Medulla oblongata (tissue), 1 donor: Measurements from ENCODE around the gene CALR.
"Not testable (repeated sequence)": the region's sequence is repeated elsewhere in the genome, so short reads cannot be mapped to it uniquely, and the experiment has no call there.

Experiments
- DNase-seq: peaks from one replicate; pipeline ENCODE4 v3.0.0-alpha.2; 2015; ENCODE audit errors: extremely low spot score

The CALR gene

DNA sequence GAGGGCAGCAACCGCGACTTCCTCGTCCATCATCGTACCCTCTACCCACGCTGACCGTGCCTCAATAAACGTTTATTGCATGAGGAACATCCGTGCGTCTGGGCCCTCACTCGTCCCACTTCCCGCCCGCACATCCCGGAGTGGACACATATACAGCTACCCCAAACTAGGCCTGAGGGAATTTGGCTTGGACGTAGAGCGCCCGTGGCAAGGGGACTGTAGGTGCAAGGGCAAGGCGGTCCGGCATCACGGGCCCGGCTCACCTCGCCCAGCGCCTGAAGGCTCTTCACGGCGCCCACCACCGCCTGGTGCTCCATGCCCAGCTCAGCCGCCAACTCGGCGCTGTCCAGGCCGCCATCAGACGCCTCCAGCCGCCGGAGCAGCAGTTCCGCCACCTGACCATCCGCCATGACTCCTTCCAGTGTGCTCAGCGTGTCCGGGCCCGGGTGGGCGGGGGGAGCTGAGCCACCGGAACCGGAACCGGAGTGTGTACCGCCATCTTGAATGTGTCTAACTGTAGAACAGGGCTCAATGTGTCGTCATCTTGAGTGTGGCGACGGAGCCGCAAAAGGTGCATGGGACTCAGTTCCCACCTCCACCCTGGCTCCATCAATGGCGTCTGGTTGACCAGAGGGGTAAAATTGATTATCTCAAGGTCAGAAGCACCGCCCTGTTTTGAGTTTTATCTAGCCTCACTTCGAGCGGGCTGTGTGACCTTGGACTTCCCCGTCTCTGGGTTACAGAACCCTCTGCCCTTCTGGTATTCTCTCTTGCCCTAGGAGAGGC is 4.9 kb upstream of the CALR start, which contains the start of gene FARSA:
Gene FARSA, minus strand, starts transcription at position 425 of the 786 bp plus-strand sequence. Its CDS starts 15 bp downstream, at position 410.
- DNase-seq, result peak; percentile 96

DNA sequence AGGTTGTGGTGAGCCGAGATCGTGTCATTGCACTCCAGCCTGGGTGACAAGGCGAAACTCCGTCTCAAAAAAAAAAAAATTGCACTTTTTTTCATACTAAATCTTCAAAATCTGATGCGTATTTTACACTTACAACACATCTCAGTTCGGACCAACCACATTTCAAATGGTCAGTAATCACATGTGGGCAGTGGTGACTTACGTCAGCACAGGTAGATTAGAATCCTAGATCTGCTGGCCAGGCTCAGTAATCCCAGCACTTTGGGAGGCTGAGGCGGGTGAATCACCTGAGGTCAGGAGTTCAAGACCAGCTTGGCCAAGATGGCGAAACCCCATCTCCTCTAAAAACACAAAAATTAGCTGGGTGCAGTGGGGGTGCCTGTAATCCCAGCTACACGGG is 3.3 kb upstream of the CALR start:
- DNase-seq, result no peak

DNA sequence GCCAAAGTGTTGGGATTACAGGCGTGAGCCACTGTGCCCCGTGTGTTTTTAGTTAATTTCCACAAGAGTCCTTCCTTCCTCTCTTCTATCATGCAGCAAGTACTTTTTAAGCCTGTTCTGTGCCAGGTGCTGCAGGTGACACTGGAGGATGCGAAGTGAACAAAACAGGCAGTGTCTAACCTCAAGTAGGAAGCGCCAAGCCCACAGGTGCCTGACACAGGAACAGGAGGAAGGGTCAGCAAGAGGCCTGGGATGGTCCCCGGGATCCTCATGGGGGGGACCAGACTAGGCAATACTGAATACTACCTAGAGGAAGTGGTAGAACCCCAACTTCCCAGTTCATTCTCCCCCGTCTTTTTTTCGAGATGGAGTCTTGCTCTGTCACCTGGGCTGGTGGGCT is 1.8 kb upstream of the CALR start:
- no peak for DNase-seq

DNA sequence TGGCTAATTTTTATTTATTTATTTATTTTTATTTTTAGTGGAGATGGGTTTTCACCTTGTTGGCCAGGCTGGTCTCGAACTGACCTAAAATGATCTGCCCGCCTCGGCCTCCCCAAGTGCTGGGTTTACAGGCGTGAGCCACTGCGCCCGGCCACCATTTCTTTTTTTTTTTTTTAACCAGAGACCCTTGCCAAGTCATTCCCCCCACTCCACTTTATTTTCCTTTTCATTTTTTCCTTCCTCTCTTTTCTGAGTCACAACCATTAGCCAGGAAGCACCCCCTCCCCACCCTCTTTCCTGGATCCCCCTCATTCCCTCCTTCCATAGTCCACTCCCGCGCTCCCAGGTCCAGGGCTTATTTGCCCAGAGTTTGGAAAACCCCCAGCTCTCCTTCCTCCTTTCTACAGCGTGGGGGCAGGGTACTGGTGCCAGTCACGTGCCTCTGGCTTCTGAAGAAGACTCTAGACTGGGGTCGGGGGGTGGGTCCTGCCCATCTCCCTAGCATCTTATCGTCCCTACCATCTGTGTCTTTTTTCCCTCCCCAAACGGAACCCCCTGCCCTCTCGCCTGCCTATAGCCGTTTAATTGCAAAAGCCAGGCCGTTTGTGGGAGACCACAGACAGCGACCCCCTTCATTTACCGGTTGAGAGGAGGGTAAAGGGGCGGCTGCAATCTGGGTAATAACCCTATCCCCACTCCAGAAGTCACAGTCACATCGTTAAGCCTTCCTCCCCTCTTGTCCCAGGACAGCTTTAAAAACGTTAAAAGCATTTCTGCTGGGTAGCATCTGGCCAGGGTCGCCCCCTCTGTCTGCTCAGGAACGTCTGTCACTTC is 1.1 kb upstream of the CALR start:
- DNase-seq, result peak; percentile 73

DNA sequence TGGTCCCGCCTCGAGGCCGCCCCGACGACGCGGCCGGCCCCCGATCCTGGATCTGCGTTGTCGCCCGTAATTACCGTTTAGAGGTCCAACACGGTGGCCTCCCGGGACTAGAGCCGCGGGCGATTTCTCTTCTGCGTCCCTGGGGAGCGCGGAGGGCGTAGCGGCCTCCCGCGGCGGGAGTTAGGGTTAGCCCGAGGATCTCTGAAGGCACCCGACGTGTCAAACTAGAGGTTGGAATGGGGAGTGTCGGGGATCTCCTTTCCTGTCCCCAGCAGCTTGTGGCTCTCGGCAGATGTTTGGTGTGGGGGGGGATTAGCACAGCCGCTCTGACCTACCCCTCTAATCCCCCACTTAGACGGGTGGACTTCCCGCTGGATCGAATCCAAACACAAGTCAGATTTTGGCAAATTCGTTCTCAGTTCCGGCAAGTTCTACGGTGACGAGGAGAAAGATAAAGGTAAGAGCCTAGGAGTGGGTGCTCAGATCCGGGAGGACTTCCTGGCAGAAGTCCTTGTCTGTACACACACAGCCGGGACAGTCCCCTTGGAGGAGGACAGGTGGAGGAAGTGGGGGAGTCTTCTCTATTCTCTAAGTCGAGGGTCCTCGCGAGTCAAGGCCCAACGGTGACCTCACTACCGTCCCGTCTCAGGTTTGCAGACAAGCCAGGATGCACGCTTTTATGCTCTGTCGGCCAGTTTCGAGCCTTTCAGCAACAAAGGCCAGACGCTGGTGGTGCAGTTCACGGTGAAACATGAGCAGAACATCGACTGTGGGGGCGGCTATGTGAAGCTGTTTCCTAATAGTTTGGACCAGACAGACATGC is 581 bp downstream of the CALR start:
- DNase-seq, result no peak

DNA sequence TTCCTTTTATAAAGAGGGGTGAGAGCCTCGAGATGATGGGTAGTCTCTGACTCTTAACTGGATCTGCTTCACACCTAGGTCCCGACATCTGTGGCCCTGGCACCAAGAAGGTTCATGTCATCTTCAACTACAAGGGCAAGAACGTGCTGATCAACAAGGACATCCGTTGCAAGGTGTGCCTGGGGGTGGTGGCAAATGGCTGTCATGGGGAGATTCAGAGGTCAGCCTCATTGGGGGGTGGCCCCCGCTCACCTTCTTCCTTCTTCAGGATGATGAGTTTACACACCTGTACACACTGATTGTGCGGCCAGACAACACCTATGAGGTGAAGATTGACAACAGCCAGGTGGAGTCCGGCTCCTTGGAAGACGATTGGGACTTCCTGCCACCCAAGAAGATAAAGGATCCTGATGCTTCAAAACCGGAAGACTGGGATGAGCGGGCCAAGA is 1.6 kb downstream of the CALR start:
- DNase-seq, result no peak

DNA sequence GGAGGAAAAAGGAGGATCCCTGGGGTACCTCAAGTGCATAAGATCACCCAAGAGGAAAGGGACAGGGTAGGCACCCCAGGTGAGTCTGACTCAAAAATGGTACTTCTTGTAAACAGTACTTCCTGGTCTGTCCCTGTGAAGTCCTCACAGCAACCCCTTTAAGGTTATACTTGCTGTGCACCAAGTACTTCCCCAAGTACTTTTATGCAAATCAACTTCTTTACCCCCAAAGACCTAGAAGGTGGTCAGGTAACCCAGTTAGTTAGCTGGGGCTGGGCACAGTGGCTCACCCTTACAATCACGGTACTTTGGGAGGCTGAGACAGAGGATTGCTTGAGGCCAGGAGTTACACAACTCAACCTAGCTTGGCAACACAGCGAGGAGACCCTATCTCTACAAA is 2.5 kb downstream of the CALR start:
- DNase-seq, result no peak

DNA sequence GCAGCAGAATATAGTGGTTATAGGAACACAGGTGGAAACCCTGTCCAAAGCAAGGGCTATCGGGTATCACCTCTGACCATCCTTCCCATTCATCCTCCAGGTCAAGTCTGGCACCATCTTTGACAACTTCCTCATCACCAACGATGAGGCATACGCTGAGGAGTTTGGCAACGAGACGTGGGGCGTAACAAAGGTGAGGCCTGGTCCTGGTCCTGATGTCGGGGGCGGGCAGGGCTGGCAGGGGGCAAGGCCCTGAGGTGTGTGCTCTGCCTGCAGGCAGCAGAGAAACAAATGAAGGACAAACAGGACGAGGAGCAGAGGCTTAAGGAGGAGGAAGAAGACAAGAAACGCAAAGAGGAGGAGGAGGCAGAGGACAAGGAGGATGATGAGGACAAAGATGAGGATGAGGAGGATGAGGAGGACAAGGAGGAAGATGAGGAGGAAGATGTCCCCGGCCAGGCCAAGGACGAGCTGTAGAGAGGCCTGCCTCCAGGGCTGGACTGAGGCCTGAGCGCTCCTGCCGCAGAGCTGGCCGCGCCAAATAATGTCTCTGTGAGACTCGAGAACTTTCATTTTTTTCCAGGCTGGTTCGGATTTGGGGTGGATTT is 5.1 kb downstream of the CALR start:
- no peak for DNase-seq

DNA sequence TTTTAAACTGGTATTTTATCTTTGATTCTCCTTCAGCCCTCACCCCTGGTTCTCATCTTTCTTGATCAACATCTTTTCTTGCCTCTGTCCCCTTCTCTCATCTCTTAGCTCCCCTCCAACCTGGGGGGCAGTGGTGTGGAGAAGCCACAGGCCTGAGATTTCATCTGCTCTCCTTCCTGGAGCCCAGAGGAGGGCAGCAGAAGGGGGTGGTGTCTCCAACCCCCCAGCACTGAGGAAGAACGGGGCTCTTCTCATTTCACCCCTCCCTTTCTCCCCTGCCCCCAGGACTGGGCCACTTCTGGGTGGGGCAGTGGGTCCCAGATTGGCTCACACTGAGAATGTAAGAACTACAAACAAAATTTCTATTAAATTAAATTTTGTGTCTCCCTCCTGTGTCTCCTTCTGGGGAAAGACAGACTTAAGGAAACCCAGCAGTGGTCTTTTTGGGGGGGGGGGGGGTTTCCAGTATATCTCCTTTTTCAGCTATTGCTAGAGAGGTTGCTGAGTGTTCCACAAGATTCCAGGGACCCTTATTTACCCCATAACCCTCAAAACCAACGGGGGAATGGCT is 5.8 kb downstream of the CALR start:
- no peak for DNase-seq

DNA sequence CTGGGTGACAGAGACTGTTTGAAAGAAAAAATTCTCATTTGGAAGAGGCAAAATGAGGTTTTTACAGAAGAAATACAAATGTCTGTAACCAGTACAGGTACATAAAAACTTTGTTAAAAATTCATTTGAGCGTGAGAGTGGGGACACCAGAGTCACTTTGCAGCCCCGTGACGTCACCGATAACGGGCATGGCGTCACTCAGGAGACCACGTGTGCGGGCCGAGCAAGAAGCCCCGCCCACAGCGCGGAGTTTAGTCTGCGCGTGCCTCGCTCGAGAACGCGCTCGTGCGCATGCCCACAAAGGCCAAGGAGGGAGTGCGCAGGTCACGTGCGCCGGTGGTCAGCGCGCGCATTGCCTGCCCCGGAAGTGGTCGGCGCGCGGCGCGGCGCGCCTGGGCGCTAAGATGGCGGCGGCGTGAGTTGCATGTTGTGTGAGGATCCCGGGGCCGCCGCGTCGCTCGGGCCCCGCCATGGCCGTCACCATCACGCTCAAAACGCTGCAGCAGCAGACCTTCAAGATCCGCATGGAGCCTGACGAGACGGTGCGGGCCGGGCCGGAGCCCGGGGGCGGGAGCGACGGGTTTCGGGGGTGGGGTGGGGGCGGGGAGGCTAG is 7.2 kb downstream of the CALR start, which contains the start of gene RAD23A:
Gene RAD23A, plus strand, starts transcription at position 384 of the 613 bp plus-strand sequence. Its CDS starts 87 bp downstream, at position 471.
- DNase-seq, result peak; percentile 94

DNA sequence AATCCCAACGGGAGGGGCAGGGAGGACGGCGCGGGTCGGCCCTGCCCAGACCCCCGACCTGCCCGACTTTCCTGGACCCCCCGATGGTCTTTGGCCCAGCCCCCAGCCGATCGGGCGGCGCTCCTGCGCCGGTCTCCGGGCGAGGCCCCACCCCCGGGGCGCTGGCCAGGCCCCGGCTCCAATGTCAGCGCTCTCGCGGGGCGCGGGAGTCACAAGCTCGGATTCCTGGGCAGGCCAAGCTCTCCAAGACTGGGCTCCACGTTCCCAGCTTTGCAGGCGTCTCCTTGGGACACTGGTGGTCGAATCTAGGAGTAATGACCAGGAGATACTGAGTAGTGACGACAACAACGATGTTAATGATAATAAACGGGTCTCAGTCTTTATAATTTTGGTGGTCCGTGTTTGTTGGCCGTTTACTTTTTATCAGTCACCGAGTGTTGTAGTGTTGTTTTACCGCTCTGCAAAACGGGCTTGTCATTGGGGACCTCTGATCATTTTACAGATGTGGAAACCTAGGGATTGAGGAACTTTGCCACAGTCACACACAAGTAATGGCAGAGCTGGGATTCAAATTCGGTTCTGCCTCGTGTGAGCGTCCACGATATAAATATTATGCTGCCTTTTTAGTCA is 7.8 kb downstream of the CALR start:
- peak; percentile 47 for DNase-seq

DNA sequence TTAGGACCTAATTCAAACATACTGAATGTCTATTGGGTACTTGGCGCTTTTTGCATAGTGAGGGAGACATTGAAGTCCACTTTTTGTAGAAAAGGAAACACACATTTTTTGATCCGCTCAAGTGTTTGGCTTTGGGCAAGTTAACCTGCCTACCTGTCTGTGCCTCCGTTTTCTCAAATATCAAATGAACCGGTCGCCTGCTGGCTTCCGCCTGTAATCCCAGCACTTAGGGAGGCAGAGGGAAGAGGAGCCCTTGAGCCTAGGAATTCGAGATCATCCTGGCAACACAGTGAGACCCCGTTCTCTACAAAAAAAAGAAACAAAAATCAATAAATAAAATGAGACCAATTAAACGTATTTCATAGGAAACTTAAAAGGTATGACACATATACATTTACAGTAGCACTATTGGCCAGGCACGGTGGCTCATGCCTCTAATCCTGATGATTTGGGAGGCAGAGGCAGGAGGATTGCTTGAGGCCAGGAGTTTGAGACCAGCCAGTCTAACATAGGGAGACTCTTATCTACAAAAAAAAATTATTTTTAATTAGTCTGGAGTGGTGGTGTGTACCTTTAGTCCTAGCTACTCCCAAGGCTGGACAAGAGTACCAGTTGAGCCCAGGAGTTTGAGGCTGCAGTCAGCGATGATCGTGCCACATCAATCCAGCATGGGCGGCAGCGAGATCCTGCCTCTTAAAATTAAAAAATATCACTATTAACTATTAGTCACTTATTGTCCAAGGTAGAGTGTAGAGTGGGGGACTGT is 8.5 kb downstream of the CALR start:
- no peak for DNase-seq

DNA sequence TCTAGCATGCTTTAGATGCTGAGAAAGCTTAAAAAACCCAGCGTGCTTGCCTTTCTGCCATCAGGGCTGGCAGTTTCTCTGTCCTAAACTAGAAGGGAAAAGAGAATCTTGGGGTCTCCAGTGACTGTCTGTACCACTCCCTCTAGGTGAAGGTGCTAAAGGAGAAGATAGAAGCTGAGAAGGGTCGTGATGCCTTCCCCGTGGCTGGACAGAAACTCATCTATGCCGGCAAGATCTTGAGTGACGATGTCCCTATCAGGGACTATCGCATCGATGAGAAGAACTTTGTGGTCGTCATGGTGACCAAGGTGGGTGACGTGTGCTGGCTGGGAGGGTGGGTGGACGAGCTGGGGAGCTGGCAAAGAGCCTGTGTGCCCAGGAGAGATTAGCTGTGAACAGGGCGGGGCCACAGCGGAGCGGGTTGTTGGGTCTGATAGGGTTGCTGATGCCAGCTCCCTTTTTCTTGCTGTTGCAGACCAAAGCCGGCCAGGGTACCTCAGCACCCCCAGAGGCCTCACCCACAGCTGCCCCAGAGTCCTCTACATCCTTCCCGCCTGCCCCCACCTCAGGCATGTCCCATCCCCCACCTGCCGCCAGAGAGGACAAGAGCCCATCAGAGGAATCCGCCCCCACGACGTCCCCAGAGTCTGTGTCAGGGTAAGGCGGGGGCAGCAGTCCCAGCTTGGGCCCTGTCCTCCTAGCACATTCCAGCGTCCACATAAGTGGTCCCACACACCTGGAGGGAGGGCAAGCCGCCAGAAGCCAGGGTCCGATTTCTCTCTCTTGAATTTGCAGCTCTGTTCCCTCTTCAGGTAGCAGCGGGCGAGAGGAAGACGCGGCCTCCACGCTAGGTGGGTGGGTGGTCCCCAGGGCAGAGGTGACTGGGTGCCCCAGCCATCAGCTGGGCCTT is 9.5 kb downstream of the CALR start:
- no peak for DNase-seq

DNA sequence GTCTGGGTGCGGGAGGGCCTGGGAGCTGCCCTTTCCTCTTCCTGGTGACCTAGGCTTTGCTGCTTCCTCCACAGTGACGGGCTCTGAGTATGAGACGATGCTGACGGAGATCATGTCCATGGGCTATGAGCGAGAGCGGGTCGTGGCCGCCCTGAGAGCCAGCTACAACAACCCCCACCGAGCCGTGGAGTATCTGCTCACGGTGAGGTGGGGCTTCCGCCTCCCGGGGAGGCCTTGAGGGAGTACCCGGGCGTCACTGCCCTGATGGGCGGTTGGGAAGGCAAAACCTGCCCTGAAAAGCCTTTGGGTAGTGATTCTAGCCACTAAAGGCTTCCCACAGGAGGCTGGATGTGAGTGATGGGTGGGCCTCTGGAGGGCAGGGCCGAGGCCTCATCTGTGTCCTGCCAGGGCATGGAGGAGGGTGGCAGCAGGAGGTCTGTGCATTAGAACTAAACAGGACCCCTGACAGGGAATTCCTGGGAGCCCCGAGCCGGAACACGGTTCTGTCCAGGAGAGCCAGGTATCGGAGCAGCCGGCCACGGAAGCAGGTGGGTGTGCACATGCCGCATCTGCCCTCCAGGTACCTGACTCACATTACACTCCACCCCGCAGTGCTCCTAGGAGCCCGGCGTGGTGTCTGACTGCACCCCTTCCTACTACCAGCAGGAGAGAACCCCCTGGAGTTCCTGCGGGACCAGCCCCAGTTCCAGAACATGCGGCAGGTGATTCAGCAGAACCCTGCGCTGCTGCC is 10.4 kb downstream of the CALR start:
- DNase-seq, result no peak

DNA sequence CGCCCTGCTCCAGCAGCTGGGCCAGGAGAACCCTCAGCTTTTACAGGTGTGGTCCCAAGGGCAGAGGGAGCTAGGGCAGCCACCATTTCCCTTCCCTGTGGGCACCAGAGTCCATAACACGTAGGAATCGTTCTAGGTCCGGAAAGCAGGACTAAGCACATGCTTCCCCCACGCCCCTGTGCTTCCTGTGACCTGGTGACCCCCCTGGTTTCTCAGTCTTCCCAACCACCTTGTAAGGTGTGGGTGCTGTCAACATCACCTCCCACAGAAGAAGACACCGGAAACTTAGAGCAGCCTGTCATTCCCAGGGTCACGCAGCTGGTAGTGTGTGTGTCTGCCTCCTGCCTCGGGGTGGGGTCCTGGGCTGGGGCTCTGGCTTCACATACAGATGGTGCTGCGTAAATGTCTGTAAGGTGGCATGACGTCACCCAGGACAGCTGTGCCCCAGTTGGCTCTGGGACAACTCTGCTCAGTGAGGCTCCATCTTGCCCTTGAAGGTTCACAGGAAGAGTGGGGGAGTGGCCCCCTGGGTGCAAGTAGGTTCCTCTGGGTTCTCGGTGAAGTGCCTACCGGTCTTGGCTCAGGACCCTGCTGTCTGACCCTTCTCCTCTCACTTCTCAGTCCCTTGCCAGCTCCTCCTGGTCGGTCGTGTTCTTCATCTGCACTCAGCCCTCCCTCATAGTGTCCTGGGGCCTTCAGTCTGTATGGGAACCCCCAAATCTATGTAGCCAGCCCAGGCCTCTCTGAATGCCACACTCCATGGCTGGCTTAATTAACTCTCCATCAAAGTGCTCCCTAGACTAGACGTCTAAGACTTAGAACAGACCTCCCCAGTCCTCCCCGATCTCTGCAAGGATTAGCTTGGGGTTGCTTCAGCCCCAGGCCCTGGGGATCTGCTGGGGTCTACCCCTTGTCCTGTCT is 11.2 kb downstream of the CALR start:
- no peak for DNase-seq

DNA sequence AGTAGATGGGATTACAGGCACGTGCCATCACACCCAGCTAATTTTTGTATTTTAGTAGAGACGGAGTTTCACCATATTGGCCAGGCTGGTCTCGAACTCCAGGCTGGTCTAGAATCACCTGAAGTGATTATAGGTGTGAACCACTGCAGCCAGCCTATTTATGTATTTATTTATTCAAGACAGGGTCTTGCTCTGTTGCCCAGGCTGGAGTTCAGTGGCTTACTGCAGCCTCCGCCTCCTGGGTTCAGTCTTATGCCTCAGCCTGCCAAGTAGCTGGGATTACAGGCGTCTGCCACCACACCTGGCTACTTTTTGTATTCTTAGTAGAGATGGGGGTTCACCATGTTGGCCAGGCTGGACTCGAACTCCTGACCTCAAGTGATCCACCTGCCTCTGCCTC is 13.6 kb downstream of the CALR start:
- not testable (repeated sequence) for DNase-seq
